ENCODE data around the gene LRRIQ4.

DNA sequence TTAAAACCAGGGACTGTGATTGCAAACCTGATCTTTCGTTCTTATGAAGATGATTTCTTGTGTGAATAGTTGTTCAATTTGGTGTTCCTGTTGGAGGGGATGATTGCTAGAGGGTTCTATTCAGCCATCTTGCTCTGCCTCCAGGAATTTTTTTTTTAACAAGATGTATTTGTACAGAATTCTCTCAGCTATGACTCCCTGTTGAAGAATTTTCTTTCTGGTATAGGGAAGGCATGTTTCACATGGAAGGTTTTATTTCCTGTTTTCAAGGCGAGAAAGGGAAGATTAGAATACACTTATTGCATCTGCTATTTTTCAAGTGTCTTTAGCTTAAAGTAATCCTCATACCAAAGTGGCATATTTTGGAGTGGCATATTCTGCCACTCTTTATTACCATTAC, 5.6 kb downstream of the LRRIQ4 start:
- TF ChIP-seq, protein P1, sequence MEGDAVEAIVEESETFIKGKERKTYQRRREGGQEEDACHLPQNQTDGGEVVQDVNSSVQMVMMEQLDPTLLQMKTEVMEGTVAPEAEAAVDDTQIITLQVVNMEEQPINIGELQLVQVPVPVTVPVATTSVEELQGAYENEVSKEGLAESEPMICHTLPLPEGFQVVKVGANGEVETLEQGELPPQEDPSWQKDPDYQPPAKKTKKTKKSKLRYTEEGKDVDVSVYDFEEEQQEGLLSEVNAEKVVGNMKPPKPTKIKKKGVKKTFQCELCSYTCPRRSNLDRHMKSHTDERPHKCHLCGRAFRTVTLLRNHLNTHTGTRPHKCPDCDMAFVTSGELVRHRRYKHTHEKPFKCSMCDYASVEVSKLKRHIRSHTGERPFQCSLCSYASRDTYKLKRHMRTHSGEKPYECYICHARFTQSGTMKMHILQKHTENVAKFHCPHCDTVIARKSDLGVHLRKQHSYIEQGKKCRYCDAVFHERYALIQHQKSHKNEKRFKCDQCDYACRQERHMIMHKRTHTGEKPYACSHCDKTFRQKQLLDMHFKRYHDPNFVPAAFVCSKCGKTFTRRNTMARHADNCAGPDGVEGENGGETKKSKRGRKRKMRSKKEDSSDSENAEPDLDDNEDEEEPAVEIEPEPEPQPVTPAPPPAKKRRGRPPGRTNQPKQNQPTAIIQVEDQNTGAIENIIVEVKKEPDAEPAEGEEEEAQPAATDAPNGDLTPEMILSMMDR (IDR thresholded peaks at IDR 0.05) = no peak
- TF ChIP-seq POLR2A (IDR thresholded peaks at IDR 0.05) = no peak
